ENCODE results near the gene ECHS1.

- TF ChIP-seq EZH2 (IDR thresholded peaks at IDR 0.05; ENCODE audit: borderline replicate concordance, low read length), result no peak
- no peak for TF ChIP-seq CTCF (conservative IDR thresholded peaks at IDR 0.05 in 1 of 2, IDR thresholded peaks at IDR 0.05 in 1 of 2; ENCODE audit: extremely low read depth in 1 of 2, insufficient read depth in 1 of 2, low read depth in 1 of 2, low read length in 2 of 2)
These were observed 48.9 kb downstream of the ECHS1 start for GRCh38 chr10:133324198-133324792.
